Measurements from ENCODE around the gene ABCB10. TPM values are rescaled to one million over a fixed set of nuclear protein-coding genes. Genes with fewer than 3 reads are reported as not detected.
"Not testable (repeated sequence)": the region's sequence is repeated elsewhere in the genome, so short reads cannot be mapped to it uniquely, and the experiment has no call there.

Gene ABCB10
- total RNA-seq, 1 experiment from 2014 or later: 13.5 TPM

DNA sequence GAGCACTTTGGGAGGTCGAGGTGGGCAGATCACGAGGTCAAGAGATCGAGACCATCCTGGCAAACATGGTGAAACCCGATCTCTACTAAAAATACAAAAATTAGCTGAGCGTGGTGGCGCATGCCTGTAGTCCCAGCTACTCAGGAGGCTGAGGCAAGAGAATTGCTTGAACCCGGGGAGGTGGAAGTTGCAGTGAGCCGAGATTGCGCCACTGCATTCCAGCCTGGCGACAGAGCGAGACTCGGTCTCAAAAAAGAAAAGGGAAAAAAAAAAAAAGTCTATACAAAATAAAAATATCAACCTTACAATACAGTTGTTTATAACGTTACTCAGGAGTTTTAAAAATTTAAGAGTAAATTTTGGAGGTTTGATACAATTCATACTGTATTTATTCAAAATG, 82.6 kb downstream of the ABCB10 start:
- DNase-seq (ENCODE audit: low spot score): not testable (repeated sequence)

DNA sequence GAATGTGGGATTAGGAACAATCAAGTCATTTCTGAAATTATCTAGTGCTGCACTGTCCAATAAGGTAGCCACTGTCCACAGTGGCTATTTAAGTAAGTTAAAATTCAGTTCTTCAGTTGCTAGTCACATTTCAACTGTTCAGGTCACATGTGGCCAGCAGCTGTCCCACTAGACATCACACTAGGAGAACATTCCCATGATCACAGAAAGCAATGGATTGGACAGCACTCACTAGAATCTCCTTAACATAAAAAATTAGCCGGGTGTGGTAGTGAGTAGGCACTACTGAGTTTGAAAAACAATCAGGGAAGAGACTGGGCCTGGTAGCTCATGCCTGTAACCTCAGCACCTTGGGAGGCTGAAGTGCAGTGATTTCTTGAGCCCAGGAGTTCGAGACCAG, 84.0 kb downstream of the ABCB10 start:
- DNase-seq (ENCODE audit: low spot score): no peak

DNA sequence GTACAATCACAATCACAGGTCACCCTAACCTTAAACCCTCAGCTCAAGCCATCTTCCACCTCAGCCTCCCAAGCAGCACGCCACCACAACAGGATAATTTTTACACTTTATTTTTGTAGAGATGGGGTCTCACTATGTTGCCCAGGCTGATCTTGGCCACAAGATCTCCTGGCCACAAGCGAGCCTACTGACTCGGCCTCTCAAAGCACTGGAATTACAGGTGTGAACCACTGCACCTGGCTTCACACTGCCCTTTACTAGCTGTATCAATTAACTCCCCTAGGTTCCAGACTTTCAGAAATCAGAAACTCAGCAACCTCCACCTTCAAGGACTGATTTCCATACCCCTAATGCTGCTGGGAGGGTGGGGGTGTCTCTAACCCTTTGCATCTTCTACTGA, 87.3 kb downstream of the ABCB10 start:
- no peak for DNase-seq (ENCODE audit: low spot score)

DNA sequence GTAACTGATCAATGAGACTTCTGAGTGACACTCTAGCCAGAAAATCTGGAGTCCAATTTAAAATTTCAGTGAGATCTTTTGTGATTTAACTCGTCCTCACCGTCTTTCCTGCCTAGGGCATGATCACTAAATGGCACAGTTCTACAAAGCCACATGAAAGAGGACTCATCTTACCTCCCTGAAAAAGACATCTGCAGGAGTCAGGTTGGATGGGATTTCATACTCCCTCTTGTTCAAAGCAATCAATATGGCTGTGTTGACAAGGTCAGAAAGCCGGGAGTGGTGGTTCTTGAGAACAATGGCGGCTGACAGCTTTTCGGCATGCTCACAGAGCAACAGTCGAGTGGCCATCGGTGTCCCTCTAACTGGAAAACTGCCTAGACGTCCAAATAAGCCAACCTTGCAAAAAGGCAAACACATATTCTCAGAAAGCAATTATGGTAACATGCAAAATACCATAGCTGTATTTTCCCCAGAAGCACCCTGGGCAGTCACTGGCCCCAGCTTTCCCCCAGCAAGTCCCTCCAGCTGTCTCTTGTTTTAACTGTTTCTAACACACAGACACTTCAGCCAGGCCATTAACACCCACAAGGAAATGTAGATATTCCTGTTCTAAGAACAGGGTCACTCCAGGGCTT, 88.0 kb downstream of the ABCB10 start:
- no peak for DNase-seq (ENCODE audit: low spot score)

DNA sequence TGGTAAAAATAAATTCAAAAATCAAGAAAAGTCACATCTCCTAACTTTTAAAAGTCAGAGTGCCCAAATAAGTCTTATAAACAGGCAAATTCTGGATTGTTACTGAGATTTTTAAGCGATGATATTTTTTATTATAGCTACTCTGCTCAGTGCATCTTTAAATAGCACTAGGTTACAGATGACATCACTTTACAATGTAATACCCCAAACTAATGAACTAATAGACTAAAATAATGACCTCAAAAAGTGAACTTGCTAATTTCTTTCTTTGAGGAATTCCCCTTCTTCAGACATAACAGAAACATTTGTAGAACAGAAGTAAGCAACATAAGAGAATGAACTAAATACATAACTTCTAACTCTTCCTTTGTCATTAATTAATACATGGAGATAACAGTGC, 91.6 kb downstream of the ABCB10 start:
- no peak for DNase-seq (ENCODE audit: low spot score)

Small RNA genes lying within 50 kb of the gene (small RNA-seq; reads per million reads assigned to genes)
- gene HMGN2P19 (not detected), gene RNA5SP78 (0.50 reads per million), gene RNU4-21P (not detected)

Other genes starting within 250 kb of the ABCB10 start
- gene CCSAP, start 215.7 kb downstream of the ABCB10 start, total RNA-seq (2014; rRNA removed; shearing (Covaris generic)): 4.3 and 6.6 TPM in 2 replicates
- gene ACTA1, start 124.6 kb downstream of the ABCB10 start, total RNA-seq (2014; rRNA removed; shearing (Covaris generic)): 0.20 and 0.34 TPM in 2 replicates
- gene NUP133, start 50.4 kb downstream of the ABCB10 start, total RNA-seq (2014; rRNA removed; shearing (Covaris generic)): 31.5 and 33.5 TPM in 2 replicates
- gene TAF5L, start 67.4 kb upstream of the ABCB10 start, total RNA-seq (2014; rRNA removed; shearing (Covaris generic)): 26.1 and 34.7 TPM in 2 replicates
- 18.7 and 20.7 TPM in 2 replicates for gene URB2, start 67.5 kb upstream of the ABCB10 start, total RNA-seq (2014; rRNA removed; shearing (Covaris generic))